D721Med (cell line): Measurements from ENCODE around the gene NEK11.
"Not testable (repeated sequence)": the region's sequence is repeated elsewhere in the genome, so short reads cannot be mapped to it uniquely, and the experiment has no call there.

Source experiments
- DNase-seq: peaks from one replicate; pipeline ENCODE4 v3.0.0; 2011; ENCODE audit warnings: low spot score; ENCODE audit not compliant: insufficient read length
- FAIRE-seq: peaks from 2 replicates; lab custom pipeline; 2011; peaks lifted over from hg19 to GRCh38; lab: Jason Lieb, UNC
- CTCF ChIP-seq: IDR thresholded peaks from 2 replicates; pipeline ENCODE4 v1.5.1; 2012; ENCODE audit warnings: mild to moderate bottlenecking, control low read depth; ENCODE audit not compliant: insufficient read depth; ENCODE audit errors: missing control alignments

NEK11 gene

GRCh38 chr3:131349946-131350347 is 323.3 kb downstream of the NEK11 start:
- DNase-seq (no peak), FAIRE-seq (no peak)
- TF ChIP-seq CTCF: no peak

GRCh38 chr3:131350506-131350905 is 323.8 kb downstream of the NEK11 start:
- TF ChIP-seq CTCF: no peak
- no peak for DNase-seq
- no peak for FAIRE-seq

- FAIRE-seq: no peak
- TF ChIP-seq CTCF: no peak
- no peak for DNase-seq
These were observed 326.6 kb downstream of the NEK11 start for GRCh38 chr3:131353016-131353877.

- no peak for DNase-seq
- TF ChIP-seq CTCF: no peak
These were observed 327.3 kb downstream of the NEK11 start for GRCh38 chr3:131353986-131354385.

GRCh38 chr3:131356006-131356595 is 329.4 kb downstream of the NEK11 start:
- no peak for TF ChIP-seq CTCF
- FAIRE-seq (no peak), DNase-seq (no peak)

More at GRCh38 chr3:131353986-131354385, 327.3 kb downstream of the NEK11 start:
- FAIRE-seq: no peak

GRCh38 chr3:131357275-131357674 is 330.6 kb downstream of the NEK11 start:
- DNase-seq (no peak), FAIRE-seq (no peak)
- no peak for TF ChIP-seq CTCF

- TF ChIP-seq CTCF: no peak
- no peak for FAIRE-seq
- DNase-seq: no peak
These were observed 333.6 kb downstream of the NEK11 start for GRCh38 chr3:131360191-131360755.

GRCh38 chr3:131361066-131361463 is 334.4 kb downstream of the NEK11 start:
- not testable (repeated sequence) for FAIRE-seq, DNase-seq
